KBM-7 (cell line): ENCODE data around the gene PRKCA.

Experiments used
- DNase-seq: peaks from one replicate; pipeline ENCODE4 v3.0.0-alpha.2; 2015
- in situ Hi-C: fragments of 300-500 bp; cut with MboI; formaldehyde crosslinking; loops from 2 replicates; pipeline ENCODE4 v1.14.3; 2020; ENCODE audit warnings: low sequenced_read_pairs, low pct_unique_long_range_greater_than_20kb, mixed read lengths

Gene PRKCA

DNA sequence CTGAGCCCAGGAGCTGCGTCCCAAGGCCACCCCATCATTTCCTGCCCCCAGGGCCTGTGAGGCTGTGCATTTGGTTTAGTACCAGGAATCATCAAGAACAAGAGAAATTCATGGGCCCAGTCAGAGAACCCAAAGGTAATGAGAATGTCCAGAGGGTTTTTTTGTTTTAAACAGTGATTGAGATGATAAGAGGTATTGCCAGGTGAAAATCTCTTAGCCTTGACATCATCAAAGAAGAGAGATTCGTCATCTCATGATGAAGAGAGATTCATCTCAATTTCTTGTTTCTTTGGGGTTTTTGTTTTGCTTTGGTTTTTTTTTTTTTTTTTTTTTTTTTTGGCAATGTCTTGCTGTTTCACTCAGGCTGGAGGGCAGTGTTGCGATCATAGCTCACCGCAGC, 361.9 kb downstream of the PRKCA start:
- no peak for DNase-seq
- in situ Hi-C loops, result no loop called here

- no peak for DNase-seq
- in situ Hi-C loops, result no loop called here
Observed at GRCh38 chr17:66665194-66665593, 362.8 kb downstream of the PRKCA start.

- in situ Hi-C loops, result no loop called here
- DNase-seq, result no peak
Observed at GRCh38 chr17:66667090-66667489, 364.7 kb downstream of the PRKCA start.

- peak; percentile 8 for DNase-seq
- in situ Hi-C loops, result no loop called here
Observed at GRCh38 chr17:66667491-66668030, 365.1 kb downstream of the PRKCA start.

DNA sequence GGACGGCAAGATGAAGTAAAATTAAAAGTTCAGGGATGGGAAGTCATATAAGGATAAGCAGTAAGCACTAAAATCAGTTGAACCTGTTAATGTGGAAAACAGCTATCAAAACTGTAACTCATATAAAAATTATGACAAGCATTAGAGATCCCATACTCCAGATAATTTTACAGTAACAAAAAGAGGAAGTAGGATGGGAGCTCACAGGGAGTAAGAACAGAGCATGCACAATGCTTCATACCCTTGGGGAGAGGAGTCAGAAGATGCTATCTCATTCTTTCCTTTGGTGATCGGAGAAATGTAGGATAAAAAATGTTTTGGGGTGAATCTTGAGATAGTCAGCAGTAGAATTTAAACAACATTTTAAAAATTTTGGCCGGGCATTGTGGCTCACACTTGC, 367.8 kb downstream of the PRKCA start:
- in situ Hi-C loops, result no loop called here
- peak; percentile 28 for DNase-seq

DNA sequence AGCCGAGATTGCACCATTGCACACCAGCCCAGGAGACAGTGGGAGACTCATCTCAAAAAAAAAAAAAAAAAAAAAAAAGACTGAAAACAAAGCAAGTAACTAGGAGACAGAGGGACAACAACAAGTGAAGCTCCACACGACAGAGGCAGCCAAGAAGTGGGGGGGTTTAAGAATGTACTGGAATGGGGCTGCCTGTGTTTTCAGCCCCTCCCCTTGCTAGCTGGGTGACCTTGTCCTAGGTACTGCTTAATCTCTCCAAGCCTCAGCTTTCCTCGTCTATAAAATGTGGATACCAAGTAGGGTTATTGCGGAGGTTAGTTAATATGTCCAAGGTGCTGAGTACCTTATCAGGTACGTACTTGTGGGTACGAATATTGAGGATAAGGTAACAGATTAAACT, 368.7 kb downstream of the PRKCA start:
- no peak for DNase-seq
- in situ Hi-C loops, result no loop called here

GRCh38 chr17:66673668-66674276, 371.4 kb downstream of the PRKCA start:
- DNase-seq, result peak; percentile 19
- in situ Hi-C loops, result no loop called here

GRCh38 chr17:66675273-66675990, 373.0 kb downstream of the PRKCA start:
- DNase-seq, result no peak
- in situ Hi-C loops, result no loop called here

GRCh38 chr17:66675991-66676371, 373.6 kb downstream of the PRKCA start:
- in situ Hi-C loops, result no loop called here
- DNase-seq, result no peak

GRCh38 chr17:66676421-66676820, 374.0 kb downstream of the PRKCA start:
- in situ Hi-C loops, result no loop called here
- DNase-seq, result no peak

- in situ Hi-C loops, result no loop called here
- DNase-seq, result no peak
Observed at GRCh38 chr17:66677201-66677981, 375.0 kb downstream of the PRKCA start.

DNA sequence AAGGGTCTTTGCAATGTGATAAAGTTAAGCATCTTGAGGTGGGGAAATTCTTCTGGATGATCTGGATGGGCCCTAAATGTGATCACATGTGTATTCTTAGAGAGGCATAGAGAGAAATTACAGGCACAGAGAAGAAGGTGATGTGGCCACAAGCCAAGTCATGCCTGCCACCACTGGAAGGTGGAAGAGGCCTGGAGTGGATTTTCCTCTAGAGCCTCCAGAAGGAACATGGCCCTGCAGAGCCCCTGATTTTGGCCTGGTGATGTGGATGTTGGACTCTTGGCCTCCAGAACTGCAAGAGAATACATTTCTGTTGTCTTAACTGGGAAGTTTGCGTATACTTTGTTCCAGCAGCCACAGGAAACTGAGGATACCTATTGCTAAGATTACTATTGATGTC, 375.6 kb downstream of the PRKCA start:
- DNase-seq, result no peak
- in situ Hi-C loops, result no loop called here

GRCh38 chr17:66678827-66679226, 376.4 kb downstream of the PRKCA start:
- in situ Hi-C loops, result no loop called here
- DNase-seq, result no peak

DNA sequence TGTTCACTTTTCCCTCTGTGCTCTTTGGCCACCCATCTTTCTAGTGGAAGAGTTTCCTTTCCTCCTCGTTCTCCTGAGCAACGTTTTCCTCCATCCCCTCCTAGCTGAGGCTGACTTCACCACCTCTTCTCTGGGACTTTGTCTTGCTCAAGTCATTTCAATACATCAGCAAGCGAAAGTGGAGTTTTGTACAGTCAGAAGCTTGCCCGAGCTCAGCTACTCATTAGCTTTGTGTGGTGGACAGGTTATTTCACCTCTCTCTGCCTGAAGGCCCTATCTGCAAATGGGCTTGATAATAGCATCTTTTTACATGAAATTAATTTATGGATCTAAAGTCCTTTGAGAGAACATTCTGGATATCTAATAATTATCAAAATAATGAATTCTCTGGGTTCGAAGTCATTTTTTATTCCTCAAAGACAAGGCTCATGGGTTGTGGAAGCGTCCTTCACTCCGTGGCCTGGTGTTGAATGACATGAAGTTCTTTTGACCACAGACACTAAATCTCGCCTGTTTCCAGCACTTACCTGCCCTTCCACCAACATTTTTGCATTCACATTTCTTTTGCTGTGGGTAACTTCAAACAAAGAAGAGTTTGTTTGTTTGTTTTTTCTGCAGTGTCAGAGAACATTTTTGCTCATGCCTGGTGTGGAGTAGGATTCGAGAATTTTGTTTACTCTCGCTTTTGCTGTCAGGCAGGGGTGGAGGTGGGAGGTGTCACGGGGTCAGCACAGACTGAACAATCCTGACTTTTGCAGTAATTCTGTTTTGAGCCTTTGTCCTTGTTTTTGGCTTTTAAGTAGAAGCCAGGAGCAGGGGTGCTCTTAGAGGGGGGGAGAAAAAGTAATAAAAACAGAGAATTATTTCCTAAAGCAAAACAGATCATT, 377.5 kb downstream of the PRKCA start:
- DNase-seq, result no peak
- in situ Hi-C loops, result no loop called here

GRCh38 chr17:66682283-66682682, 379.9 kb downstream of the PRKCA start:
- DNase-seq, result no peak
- in situ Hi-C loops, result no loop called here

GRCh38 chr17:66684261-66684660, 381.8 kb downstream of the PRKCA start:
- in situ Hi-C loops, result no loop called here
- DNase-seq, result no peak

DNA sequence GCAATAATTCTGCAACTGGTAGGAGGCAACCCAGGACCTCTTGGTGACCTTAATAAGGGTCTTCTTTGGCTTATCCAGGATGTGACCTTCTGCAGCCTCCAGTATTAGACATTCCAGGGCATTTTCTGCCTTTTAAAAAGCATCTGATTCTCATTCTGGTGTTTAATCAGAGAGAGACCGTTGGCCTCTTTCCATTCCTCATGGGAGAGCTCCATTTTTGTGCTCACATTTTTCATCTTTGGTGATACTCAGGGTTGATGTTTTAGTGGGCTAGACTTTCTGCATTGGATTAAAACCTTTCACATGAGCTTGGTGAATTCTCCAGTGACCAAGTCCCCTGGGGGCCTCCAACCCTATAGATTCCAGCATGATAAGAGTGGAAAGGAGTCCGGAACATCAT, 382.3 kb downstream of the PRKCA start:
- no peak for DNase-seq
- in situ Hi-C loops, result no loop called here

GRCh38 chr17:66686601-66687000, 384.2 kb downstream of the PRKCA start:
- in situ Hi-C loops, result no loop called here

DNA sequence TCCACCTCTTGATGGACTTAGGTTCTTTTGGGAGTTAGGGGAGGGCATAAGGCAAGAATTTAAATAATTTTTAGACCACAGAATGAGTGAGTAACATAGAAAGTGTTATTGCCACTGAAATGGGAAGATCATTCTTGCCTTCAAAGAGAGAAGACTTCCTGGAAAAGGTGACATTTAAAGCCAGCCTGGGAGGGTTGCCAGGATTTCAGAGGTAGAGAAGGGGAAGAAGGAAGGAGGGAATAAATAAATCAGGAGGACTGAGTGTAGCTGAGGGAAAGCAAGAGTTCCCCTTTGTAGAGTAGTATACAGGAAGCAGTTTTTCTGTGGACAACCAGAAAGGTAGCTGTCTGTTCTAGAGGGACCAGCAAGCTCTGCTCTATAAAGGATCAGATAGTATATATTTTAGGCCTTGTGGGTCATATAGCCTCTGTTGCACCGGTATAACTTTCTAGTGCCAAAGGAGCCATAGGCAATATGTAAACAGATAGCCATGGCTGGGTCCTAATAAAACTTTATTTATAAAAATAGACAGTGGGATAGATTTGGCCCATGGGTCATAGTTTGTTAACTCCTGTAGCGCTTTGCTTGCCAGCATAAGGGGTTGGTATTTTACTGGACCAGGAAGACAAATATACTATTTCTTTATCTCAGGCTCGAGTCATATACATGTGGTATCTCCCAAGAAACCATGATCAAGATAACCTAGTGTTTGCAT, 385.3 kb downstream of the PRKCA start:
- in situ Hi-C loops, result no loop called here
- DNase-seq, result no peak

More at GRCh38 chr17:66686601-66687000, 384.2 kb downstream of the PRKCA start:
- DNase-seq, result no peak
